Fibroblast of upper back skin (primary cell): Measurements from ENCODE around the gene CTSW.
"Not testable (repeated sequence)": the region's sequence is repeated elsewhere in the genome, so short reads cannot be mapped to it uniquely, and the experiment has no call there.

Experiments used
- DNase-seq: peaks from one replicate; pipeline ENCODE4 v3.0.0-alpha.2; 2013

The CTSW gene, protein sequence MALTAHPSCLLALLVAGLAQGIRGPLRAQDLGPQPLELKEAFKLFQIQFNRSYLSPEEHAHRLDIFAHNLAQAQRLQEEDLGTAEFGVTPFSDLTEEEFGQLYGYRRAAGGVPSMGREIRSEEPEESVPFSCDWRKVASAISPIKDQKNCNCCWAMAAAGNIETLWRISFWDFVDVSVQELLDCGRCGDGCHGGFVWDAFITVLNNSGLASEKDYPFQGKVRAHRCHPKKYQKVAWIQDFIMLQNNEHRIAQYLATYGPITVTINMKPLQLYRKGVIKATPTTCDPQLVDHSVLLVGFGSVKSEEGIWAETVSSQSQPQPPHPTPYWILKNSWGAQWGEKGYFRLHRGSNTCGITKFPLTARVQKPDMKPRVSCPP

DNA sequence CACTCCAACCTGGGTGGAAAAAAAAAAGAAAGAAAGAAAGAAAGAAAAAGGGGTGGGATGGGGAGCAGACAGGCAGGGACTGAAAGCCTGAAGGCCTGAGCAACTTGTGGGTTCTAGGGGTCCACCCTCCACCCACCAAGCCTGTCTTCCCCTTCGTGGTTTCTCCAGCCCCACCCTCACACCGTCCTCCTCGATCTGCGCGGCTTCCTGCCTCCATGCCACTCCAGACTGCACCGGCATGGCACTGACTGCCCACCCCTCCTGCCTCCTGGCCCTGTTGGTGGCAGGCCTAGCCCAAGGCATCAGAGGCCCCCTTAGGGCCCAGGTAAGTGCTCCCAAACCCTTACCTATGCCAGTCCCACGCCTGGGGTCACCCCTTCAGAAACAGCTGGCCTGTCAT, at the start of gene CTSW:
CTSW (plus strand) TSS at position 221 of the 400 bp plus-strand sequence; CDS start at position 239, 18 bp downstream.
- no peak for DNase-seq

GRCh38 chr11:65832231-65832630, 47.4 kb upstream of the CTSW start:
- DNase-seq = not testable (repeated sequence)

- peak; percentile 91 for DNase-seq
Observed at GRCh38 chr11:65833297-65834030, 46.2 kb upstream of the CTSW start, which contains the start of gene SNX32. Gene SNX32 (plus strand): TSS chr11:65833963. CDS start chr11:65834066, 103 bp downstream.

DNA sequence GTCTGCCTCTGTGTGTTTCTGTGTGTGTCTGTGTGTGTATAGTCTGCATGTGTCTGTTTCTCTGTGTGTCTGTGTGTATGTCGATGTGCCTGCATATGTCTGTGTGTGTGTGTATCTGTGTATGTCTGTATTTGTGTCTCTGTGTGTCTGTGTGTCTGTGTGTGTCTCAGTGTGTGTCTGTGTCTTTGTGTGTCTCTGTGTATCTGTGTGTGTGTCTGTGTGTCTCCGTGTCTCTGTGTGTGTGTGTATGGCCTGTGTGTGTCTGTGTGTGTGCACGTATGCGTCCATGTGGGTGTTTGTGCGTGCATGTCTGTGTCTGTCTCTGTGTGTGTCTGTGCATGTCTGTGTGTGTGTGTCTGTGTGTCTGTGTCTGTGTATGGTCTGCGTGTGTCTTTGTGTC, 45.4 kb upstream of the CTSW start:
- DNase-seq = no peak

DNA sequence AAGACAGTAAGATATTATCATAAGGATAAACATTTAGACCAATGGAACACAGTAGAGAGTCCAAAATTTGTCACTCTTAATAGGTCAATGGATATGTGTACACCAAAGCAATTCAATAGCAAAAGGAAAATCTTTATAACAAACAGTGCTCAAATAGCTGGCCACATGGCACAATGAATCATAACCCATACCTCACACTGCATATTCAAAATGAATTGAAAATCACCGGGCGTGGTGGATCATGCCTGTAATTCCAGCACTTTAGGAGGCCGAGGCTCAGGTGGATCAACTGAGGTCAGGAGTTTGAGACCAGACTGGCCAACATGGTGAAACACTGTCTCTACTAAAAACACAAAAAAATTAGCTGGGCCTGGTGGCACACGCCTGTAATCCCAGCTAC, 37.5 kb upstream of the CTSW start:
- DNase-seq = no peak

GRCh38 chr11:65843811-65844210, 35.8 kb upstream of the CTSW start:
- no peak for DNase-seq

DNA sequence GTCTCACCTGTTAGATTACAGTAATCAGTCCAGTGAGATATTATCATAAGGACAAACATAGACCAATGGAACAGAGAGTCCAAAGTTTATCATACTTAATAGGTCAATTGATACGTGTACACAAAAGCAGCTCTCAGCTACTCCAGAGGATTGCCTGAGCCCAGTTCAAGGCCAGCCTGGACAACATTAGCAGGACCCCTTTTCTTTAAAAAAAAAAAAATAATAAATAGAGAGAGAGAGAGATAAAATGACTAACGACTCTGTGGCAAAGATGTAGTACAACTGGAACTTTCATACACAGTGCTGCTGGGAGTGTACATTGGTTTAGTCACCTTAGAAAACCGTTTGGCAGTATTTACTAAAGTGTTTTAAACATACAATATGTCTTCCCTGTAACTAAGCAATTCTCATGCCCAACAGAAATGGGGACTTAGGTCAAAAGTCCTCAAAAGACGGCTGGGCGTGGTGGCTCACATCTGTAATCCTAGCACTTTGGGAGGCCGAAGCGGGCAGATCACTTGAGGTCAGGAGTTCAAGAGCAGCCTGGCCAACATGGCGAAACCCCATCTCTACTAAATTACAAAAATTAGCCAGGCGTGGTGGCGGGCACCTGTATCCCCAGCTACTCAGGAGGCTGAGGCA, 35.3 kb upstream of the CTSW start:
- no peak for DNase-seq

DNA sequence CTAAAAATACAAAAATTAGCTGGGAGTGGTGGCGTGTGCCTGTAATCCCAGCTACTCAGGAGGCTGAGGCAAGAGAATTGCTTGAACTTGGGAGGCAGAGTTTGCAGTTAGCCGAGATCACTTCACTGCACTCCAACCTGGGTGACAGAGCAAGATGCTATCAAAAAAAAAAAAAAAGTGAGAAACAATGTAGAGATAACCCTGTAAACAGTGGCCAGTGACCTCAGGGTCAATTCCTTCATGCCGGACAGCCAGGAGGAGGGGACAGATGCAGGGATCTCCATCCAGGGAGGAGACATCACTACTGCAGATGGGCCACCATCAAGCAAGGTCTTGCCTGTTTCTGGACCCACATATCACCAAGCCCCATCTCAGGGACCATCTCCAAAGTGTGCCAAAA, 31.9 kb upstream of the CTSW start:
- DNase-seq = no peak

GRCh38 chr11:65848693-65849092, 30.9 kb upstream of the CTSW start:
- not testable (repeated sequence) for DNase-seq

GRCh38 chr11:65849366-65849765, 30.3 kb upstream of the CTSW start:
- DNase-seq = no peak

DNA sequence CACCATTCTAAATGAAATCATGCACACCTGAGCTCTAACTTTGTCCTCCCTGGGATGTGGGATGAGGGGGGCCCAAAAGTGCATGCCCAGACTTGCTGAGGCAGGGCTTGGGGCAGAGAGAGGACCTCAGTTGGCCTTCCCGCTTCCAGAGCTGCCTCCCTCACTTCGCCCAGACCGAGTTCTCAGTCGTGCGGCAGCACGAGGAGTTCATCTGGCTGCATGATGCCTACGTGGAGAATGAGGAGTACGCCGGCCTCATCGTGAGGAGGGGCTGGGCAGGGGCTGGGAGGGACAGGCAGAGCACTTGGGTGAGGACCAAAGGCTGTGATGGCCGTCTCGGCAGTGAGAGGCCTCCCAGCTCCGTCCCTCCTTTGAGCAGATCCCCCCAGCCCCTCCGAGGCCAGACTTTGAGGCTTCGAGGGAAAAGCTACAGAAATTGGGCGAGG, 29.8 kb upstream of the CTSW start:
- no peak for DNase-seq

DNA sequence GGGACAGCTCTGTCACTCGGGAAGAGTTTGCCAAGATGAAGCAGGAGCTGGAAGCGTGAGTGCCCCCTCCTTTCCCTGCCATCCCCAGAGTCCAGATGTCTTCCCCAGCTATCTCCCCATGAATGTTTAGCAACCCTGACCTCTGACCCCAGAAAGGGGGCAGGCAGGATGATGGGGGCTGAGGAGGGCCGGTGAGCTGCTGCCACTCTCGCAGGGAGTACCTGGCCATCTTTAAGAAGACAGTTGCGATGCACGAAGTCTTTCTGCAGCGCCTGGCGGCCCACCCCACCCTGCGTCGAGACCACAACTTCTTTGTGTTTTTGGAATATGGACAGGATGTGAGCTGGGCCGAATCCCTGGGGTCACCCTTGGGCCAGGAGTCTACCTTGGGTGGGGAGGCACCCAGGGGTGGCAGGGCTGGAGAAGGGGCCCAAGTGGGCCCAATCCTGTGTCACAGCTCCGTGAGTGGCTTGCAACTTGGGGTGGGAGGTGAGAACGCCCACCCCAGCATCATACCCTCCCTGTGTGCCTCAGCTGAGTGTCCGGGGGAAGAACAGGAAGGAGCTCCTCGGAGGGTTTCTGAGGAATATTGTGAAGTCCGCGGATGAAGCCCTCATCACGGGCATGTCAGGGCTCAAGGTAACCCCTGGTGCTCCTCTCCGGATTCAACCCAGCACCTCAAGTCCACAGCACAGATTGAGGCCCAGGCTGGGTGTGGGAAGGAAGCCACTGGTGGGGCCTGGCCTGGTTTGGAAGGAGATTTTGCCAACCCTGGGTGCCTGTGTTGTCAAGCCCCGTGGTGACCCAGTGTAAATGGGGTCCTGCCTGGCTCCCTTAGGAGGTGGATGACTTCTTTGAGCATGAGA, 29.2 kb upstream of the CTSW start:
- DNase-seq = no peak

GRCh38 chr11:65851083-65851579, 28.5 kb upstream of the CTSW start:
- DNase-seq = no peak

GRCh38 chr11:65851811-65852507, 27.7 kb upstream of the CTSW start:
- DNase-seq = no peak

- no peak for DNase-seq
Observed at GRCh38 chr11:65852508-65853245, 27.0 kb upstream of the CTSW start.

DNA sequence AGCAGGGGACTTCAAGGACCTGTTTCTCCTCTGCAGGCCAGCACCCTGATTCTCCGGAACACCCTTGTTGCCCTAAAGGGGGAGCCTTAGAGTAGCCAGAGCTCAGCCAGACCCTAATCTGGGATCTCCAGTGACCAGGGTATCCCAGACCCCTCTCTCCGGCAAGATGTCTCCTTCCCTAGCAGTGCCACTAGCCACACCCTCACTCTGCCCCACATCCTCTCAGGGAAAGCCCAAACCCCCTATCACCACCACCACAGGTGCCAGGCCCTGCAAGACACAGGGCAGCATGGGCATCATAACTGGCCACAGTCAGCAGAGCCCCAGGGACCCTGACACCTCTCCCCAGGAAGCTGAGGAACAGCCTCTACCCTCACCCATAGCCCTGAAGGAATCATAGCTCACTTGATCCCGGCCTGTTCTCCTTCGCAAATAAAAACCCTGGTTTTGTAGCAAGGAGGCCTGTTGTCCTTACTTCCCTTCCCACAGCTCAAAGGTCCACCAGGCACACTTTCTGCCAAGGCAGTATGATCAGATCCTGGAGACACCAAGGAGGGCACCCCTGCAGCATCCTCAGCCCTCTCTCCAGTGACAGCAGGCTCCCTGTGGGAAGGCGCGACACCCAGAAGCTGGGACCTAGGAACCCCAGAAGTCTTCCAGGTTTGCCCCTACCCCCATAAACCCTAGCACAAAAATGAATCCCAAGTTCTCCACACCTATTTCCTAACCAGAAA, 26.2 kb upstream of the CTSW start:
- DNase-seq = no peak

- no peak for DNase-seq
Observed at GRCh38 chr11:65854161-65854592, 25.5 kb upstream of the CTSW start.

DNA sequence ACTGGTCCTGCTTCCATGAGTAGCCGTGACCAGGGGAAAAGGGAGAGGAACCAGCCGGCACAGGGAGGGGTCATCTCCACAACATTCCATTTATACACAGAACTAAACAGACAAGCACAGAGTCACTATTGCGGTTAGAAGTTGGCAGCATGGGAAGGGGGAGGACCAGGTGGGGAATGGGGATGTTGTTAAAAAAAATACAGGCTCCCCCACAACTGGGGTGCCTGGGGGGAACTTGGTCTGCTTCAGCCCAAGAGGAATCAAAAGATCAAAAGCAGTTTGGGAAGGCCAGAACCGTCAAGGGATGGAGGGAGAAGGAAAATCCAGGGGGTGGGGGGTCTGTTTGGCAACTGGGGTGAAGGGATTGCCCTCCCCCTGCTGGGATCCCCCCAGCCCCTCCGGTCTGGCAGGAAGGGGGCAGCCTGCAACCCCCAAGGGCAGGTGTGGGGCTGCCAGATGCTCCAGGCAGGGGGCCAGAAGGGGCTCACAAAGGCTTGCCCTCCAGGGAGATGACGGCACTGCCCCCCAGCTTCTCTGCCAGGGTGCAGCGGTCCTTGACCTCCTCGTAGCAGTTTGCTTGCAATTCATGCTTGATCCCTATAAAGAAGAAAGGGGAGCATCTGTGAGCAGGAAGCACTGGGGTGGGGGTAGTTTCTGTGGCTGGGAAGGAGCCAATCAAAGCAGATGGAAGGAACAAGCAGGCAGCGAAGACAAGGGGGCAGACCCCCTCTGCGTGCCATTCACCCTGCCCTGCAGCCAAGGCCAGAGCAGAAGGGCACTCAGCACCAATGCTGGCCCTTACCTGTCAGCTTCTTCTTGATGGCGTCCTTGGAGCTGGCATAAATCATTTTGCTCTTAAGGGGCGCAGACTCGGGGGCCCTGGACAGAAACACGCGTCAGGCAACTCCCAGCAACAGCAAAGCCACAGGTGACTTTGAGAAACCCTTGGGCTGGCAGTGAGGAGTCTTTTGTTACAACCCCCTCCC, 24.5 kb upstream of the CTSW start:
- no peak for DNase-seq

- no peak for DNase-seq
Observed at GRCh38 chr11:65855927-65856363, 23.7 kb upstream of the CTSW start.
